GM18498 (cell line): ENCODE results near the gene OR6K3.
"Not testable (repeated sequence)": the region's sequence is repeated elsewhere in the genome, so short reads cannot be mapped to it uniquely, and the experiment has no call there.

Source experiments
- ATAC-seq: cut with Tn5 transposase; IDR thresholded peaks from one replicate; pipeline ENCODE4 v1.9.1; 2021; ENCODE audit warnings: mild to moderate bottlenecking, moderate library complexity; ENCODE audit not compliant: unreplicated experiment

Gene OR6K3

DNA sequence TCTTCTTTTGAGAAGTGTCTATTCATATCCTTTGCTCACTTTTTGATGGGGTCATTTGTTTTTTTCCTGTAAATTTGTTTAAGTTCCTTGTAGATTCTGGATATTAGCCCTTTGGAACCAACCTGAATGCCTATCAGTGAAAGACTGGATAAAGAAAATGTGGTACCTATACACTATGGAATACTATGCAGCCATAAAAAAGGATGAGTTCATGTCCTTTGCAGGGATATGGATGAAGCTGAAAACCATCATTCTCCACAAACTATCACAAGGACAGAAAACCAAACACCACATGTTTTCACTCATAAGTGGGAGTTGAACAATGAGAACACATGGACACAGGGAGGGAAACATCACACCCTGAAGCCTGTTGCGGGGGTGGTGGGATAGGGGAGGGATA lies 32.2 kb downstream of the OR6K3 start:
- not testable (repeated sequence) for ATAC-seq

- ATAC-seq, result no peak
Observed at GRCh38 chr1:158687037-158687436, 33.5 kb downstream of the OR6K3 start.

- no peak for ATAC-seq
Observed at GRCh38 chr1:158686111-158687009, 34.2 kb downstream of the OR6K3 start, which contains the start of gene SPTA1. Gene SPTA1 (minus strand): TSS chr1:158686715. CDS start chr1:158686517, 198 bp downstream.

DNA sequence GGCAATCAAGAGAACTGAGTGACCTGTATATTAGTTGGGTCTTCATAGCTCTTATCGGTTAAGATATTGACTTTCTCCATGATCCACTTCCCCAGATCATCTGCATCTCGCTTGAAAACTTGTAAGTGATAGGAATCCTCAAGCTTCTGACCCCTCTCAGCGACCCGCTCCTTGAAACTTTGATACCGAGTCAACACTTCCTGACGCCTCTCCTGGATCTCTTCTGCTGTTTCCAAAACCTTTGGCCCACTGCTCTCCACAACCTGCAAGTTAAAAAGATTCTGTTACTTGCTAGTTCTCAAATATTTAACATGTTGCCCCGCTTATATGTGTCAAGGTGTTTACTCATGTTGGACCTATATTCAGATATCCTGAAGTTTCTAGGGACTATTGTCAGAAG lies 35.4 kb downstream of the OR6K3 start:
- no peak for ATAC-seq

DNA sequence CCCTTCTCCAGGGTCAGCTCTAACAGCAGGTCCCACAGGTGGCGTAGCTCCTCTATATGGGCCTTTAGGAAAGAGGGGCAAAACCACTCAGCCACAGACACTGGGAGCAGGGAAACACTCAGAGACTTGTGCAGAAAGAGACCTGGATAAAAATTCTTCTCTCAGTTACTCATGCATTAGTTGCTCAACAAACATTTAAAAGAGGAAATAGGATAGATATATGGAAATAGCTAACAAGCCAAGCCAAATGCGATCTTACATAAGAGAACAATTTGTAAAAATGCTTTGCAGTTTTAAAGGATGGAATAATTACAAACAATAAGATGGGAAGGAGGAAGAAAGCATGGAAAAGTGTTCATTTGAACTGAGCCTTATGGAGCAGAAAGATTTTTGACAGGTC lies 38.9 kb downstream of the OR6K3 start:
- no peak for ATAC-seq

DNA sequence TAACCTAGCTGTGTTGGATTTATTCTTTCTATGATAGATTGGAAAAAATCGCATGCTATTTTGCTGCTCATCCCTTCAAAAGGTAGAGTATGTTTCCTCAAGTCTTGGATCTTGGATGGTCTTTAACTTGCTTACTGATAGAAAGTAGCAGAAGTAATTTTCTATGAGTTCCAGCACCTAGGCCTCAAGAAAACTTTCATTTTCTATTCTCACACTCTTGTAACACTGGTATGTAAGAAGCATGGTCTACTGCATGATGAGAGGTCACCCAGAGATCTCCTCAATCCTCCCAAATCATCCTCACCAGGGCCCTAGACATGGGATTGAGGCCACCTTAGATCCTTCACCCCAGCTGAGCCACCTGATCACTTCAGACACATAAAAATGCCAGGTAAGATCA lies 41.2 kb downstream of the OR6K3 start:
- ATAC-seq, result peak; percentile 54

DNA sequence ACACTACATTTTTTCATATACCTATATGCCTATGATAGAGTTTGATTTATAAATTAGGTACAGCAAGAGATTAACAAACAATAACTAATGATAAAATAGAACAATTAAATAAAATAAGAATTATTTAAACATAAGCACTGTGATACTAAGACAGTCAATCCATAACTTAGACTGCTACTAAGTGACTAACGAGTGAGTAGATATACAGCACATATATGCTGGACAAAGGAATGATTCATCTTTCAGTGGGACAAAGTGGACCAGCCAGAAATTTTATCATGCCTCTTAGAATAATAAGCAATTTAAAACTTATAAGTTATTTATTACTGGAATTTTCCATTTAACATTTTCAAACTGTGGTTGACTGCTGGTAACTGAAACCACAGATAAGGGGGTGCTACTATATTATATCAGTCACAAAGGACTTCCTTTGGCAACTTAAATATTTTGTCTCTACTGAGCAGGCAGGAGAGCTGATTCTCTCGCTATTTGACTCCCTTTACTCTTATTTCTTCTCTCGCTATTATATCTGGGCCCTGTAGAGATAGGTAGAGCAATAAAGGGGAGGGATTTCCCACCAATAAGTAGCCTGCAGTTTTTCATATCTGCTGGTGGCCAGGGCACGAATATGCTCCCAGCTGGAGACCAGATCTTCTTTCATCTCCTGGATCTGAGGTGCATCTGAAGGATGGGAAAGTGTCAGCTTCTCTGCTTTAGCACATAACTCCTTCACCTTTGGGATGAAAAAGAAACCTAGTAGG lies 44.8 kb downstream of the OR6K3 start:
- ATAC-seq, result no peak

- no peak for ATAC-seq
Observed at GRCh38 chr1:158674302-158674701, 46.2 kb downstream of the OR6K3 start.
